ENCODE results near the gene RASGRF1.
"Not testable (repeated sequence)": the region's sequence is repeated elsewhere in the genome, so short reads cannot be mapped to it uniquely, and the experiment has no call there.

RASGRF1 gene

DNA sequence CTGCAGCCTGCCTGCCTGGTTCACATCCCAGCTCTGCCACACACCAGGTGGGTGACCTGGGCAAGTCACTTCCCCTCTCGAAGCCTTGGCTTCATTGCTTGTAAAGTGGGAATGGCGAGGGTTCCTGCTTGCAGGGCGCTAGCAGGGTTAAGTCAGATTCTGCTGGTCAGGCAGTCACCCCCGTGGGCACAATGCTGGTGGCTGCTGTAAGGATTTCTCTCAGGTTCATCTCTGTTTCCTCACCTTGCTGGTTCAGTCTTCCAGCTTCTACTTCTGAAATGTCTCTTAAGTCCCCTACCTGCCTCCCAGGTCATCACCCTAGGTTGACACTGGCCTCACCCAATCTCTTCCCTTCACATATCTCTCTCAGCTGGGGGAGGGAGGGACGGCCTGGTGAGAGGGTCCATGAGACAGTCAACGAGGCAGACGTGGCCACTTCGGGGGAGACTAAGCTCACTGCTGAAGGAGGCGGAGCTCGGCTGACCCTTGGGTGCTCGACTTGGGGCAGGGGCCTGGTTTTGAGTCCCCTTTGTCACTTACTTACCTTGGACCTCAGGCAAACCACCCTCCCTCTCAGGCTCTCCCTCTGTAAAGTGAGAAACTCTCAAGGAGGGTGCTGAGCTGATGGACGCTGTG lies 157.3 kb downstream of the RASGRF1 start:
- DNase-seq (ENCODE audit: low read depth, low spot score): no peak

DNA sequence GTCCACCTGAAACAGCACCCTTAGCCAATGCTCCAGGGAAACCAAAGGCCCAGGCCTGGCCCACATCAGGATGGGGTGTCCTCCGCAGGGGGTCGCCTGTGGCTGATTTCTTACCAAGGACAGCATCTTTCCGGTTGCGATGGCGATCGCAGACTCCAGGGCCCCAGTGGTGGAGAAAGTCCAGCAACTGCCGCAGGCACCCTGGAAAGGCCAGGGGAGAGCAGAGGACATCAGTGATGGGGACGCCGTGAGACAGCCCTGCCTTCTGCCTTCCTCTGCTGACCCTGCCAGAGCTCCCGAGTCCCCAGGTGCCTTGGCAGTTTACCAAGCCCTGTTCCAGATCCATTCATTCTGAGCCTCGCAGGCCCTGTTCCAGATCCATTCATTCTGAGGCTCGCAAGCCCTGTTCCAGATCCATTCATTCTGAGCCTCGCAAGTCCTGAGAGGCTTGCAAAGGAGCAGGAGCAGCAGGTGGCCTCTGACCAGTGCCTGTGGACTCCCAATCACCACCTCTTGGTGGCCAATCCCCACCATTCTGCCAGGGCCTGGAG lies 158.2 kb downstream of the RASGRF1 start:
- no peak for DNase-seq (ENCODE audit: low read depth, low spot score)

DNA sequence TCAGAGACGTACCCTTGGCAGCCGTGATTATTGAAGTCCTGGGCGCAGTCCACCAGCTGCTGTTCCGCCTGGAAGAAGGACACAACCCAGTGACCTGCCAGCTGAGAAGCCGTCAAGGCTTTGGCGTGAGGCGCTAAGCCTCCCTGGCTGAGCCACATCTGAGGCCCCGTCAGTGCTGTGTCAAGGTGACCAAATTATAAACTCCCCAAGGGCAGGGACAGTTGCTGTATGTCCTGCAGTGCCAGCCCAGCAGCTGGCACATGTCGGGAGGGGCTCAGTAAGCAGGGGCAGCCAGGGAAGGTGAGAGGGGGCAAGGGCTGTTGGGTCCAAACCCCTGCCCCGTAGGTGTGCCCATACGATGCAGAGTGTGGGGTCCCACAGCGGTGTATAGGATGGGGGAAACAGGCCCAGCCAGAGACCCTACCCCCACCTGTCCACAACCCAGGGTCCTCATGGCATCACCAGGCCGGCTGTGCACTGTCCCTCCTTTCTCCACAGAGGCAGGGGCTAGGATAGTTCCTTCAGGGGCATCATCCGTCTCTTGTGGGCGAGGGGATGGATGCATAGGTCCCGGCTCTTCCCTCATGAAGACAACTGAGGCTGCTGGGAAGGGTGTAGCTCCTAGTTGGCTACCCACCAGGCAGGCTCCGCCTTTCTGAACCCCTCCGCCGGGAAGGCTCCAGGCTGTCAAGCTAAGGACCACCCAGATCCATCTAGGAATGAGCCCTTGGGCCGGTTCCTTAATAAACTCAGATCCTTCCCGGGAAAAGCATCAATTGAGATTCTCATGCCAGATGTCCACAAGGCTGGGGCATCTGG lies 158.9 kb downstream of the RASGRF1 start:
- DNase-seq (ENCODE audit: low read depth, low spot score): no peak

DNA sequence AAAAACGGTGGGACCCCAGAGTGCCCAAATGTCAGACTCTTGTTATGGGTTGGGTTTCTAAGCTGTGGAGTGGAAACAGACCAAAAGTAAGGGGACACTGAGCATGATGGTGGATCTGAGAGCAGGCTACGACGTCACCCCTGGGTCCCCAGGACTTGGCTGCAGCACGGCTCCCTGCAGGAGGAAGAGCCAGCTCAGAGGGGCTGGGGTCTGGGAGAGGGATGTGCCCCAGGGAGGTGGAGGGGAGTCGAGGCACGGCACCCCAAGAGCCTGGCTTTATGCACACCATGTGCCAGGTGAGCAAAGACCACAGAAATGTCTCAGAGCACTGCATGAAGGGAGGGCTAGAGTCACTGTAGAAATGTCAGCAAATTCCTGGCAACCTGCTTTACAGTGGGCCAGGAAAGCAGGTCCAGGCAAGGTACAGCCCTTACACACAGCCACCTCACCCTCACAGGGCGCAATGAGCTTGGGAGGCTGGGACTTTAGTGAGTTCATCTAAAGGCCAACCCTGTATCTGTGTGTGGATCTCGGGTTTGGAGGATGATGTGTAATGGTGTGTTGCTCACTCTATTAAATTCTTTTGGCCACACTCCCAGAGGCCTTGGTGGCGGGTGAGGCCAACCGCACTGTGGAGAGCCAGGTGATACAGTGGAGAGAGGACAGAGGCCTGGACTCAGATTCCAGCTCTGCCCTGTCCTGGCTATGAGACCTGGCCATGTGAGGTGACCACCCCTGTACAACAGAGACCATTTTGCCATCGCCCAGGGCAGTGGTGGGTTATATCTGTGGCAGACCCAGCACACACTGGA lies 159.8 kb downstream of the RASGRF1 start:
- DNase-seq (ENCODE audit: low read depth, low spot score): no peak

DNA sequence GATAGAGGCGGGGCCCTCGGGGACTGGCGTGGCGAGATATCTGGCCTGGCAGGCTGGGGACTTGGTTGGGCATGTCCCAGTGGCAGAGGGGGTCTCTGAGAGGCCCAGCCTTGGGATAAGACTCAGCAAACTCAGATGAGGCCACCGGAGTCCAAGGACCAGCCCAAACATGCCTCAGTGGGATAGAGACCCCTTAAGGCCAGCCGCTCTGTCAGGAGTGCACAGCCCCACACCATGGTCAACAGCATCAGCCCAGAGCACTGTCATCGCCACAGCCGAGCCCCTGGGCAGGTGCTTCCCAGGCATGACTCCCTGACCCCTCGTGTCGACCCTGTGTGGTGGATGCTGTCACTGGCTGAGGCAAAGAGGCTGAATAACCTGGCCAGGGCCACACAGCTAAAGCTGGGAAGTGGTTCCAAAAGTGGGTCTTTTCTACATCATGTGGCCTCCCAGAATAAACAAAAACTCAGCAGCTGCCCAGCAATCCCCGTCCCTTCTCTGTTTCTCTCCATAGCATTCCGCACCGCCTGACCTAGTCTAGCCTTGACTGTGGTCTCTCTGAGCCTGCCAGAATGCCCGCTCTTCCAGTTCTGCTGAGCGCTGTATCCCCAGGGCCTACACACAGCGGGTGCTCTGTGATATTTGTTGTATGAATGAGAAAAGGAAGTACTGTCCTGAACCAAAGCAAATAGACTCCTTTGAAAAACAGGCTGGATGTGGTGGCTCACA lies 160.9 kb downstream of the RASGRF1 start:
- DNase-seq (ENCODE audit: low read depth, low spot score): no peak

DNA sequence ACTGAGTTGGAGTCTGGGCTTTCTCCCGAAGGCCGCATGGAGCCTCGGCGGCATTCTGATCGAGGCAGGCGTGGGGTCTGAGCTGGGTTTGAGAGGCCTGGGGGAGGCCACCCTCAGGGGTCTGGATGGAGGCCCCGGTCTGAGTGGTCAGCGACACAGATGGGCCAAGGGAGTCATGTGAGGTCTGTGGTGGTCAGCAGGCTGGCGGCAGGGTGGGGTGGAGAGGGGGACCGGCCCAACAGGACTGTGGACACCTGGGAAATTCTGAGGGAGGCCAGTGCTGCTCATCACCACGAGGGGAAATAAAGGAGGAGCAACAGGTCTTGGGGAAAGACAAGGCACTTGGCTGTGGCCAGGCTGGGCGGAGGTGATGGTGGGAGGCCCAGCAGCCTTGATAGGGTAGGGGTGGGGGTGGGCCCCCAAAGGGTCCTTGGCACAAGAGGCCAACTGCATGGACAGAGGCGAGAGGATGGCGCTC lies 161.9 kb downstream of the RASGRF1 start:
- DNase-seq (ENCODE audit: low read depth, low spot score): no peak

DNA sequence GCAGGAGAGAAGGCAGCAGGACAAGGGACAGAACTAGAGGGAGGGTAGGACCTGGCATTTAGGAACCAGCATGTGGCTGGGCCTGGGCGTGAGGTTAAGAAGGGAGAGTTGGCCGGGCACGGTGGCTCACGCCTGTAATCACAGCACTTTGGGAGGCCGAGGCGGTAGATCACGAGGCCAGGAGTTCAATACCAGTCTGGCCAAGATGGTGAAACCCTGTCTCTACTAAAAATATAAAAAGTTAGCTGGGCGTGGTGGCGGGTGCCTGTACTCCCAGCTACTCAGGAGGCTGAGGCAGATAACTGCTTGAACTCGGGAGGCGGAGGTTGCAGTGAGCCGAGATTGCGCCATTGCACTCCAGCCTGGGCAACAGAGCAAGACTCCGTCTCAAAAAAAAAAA lies 162.4 kb downstream of the RASGRF1 start:
- not testable (repeated sequence) for DNase-seq (ENCODE audit: low read depth, low spot score)

DNA sequence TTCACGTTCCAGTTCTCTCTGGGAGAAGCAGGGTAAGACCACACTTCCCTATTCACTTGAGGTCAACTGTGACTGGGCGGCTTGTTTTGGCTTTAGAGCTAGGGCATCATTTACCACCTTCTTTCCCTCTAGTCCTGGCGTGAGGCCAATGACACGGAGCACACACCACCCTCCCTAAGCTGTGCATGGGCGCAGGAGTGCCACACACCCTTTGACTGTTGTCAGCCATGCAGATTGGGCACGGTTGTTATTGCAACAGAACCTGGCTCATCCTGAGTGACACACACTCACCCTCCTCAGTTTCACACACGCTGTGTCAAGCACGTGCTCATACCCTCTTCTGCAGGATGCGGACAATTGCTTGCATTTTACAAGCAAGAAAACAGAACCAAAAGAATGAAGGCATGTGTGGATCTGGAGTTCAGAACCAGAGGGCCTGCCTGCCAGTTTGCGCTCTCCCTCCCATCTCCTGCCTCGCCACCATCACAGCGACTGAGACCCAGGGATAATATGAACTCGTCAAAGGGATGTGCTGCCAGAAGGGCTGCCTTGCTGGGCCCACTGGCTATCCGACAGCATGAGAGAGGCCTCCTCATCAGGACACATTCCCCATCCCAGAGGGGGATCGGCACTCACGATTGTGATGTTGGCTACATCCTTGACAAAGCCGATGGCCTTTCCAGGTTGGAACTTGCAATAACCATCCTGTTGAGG lies 163.3 kb downstream of the RASGRF1 start:
- no peak for DNase-seq (ENCODE audit: low read depth, low spot score)

DNA sequence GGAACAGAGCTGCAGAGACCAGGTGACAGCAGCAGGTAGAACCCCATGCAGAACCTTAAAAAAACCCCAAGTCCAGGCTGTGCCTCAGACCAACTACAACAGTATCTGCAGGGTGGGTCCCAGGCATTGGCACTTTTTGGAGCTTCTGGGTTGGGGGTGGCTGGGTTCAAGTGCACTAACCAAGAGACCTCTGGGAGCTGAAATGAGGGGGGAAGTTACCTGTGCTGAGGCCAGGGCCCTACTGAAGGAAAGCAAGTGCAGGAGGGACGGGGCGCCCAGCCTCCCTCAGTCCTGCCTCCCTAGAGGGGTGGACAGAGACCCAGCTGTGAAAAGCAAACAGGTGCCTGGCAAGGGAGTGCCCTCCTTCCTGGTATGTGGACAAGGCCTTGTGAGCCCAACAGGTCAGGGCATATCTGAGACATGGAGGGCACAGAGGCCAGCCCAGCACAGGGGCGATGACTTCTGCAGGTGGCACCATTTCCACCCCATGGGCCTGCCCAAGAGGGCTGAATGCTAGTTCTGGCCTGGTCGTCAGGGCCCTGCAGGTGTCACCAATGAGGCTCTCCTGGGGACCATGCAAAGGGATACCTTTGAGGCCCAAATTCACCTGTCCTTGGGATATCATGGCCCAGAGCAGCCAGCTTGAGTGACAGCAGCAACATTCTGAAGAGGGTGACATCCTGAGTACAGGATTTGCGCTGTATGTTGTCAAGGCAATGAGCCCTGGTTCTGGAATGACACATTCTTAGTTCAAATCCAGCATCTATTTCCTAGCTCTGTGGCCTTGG lies 164.4 kb downstream of the RASGRF1 start:
- no peak for DNase-seq (ENCODE audit: low read depth, low spot score)

DNA sequence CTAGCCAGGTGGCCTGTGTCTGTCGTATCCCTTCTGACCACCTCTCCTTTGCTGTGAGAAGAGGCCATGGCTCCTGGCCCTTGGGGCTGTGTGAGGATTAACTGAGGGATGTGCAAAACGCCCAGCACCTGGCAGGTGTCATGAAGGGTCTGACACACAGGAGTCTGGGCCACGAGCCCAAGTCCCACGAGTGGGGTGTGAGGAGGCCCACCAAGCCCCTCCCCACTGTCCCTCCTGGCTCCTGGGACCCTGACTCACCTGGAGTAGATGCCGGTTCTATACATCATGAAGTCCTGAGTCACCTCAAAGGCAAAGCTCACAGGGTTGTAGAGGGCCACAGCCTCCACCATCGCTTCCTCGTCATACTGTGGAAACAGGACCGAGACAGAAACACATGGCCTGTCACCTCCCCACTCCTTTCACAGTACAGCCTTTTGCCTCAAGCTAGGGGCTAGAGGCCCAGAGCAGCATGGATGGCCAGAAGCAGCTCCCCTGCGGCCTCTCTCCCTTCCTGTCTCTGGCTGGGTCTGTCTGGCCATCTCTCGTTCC lies 165.4 kb downstream of the RASGRF1 start:
- DNase-seq (ENCODE audit: low read depth, low spot score): no peak

DNA sequence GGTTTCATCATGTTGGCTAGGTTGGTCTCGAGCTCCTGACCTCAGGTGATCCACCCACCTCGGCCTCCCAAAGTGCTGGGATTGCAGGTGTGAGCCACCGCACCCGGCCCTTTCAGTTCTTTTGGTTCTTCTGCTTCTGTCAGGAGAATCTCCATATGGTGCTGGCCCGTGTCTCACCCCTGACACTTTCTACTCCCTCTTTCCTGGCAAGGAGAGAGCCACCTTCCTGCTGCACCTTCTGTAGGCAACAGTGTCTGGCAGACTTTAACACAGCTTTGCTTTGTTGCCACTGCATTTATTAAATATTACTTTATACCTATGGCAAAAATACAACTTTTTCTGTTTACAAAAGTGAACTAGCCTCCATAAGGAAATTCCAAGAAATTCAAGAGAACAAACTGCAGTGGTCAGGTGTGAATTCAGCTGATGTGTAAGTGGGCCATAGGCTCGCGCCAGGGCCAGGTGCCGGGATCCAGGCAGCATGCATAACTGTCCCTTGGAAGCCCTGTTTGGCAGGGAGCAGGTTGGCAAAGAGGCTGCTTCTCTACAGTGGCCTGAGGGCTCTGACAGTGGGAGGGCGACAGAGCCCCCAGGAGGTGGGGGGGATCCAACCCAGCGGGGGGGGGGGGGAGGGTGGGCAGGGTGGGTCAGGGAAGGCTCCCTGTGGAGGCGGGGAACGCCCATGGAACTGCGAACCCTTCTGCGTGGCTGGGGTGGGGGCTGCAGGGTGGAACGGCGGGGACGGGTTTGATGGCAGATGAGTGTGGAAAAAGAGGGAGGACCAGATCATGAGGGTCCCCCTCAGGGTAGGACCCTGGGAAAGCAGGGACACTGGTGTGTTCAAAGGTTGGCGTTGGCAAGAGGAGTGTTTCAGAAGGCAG lies 166.9 kb downstream of the RASGRF1 start:
- DNase-seq (ENCODE audit: low read depth, low spot score): no peak

DNA sequence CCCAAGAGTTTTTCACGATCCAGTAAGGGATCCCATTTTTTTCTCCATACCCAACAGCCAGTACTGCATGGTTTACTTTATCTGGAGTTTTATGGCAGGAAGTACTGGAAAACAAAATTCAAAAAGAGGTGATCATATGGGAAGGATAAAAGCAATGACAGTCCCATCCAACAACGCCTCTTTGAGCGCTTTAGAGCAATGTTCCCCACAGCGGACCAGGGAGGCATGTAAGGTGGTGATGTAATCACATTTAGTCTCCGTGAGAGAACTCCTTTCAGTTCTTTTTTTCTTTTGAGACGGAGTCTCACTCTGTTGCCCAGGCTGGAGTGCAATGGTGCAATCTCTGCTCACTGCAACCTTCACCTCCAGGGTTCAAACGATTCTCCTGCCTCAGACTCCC lies 167.6 kb downstream of the RASGRF1 start:
- DNase-seq (ENCODE audit: low read depth, low spot score): no peak

DNA sequence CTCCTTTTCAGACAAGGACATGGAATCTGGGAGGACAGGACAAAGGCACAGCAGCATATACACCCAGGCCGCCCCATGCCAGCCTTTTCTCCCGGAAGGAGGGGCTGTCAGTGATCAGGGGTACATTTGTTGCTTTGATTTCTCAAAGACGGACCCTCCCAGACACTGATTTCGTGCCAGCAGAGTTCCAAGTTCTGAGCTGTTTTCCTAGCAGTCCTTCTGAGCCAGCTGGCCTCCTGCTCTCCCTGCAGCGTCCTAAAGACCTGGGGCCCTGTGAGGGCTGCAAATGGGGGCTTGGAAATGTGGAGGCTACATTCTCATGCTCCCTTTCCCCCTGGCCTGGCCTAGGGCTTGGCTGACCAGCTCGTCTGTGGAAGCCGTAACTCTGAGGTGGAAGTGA lies 168.1 kb downstream of the RASGRF1 start:
- no peak for DNase-seq (ENCODE audit: low read depth, low spot score)

DNA sequence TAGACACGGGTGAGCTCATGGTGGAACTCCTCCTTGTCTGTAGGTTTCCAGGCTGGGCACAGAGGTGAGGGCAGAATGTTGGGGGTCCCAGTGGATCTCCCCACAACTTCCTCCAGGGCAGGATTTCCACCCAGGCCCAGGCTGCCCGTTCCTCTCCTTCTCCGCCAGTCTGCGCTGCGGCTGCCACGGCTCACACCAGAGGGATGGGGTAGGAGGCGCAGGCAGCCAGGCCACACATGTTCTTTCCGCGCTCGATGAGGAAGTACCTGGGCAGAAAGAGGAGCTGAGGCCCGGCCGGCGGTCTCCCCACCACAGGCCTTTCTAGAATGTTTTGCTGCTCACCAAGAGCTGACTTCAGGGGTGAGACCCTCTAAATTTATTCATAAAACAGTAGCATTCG lies 168.6 kb downstream of the RASGRF1 start:
- no peak for DNase-seq (ENCODE audit: low read depth, low spot score)

DNA sequence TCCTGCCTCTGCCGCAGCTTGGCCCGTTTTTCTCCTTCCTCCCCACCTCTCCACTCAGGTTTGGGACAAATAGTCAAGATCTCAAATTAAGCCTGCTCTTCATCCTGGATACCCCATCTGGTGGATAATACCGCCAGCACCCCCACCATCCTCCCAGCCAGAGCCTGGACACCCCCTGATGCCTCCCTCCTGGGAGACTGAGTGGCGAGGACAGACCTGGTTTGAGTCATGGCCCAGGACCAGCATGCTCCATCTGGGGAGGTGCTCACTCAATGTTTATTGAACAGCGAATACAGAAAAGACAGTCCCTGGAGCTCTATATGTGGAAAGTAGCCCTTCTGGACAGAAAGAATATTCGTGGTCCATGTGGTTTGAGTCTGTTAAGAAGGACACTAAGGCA lies 169.1 kb downstream of the RASGRF1 start:
- no peak for DNase-seq (ENCODE audit: low read depth, low spot score)

DNA sequence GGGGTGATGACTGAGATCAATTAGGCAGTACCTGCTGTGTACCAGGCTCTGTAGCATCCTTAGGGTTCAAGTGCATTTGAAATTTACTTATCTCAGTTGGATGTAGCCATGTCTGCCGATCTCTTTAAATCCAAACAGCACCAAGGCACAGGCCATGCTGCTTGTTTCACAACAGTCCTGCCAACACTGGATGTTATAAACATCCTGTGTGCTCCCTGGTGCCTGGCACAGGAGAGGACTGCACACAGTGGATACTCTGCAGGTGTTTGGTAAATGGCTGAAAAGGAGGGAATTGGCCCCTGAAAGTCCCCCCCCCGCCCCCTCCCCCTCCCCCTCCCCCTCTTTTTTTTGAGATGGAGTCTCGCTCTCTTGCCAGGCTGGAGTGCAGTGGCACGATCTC lies 172.7 kb downstream of the RASGRF1 start:
- no peak for DNase-seq (ENCODE audit: low read depth, low spot score)

DNA sequence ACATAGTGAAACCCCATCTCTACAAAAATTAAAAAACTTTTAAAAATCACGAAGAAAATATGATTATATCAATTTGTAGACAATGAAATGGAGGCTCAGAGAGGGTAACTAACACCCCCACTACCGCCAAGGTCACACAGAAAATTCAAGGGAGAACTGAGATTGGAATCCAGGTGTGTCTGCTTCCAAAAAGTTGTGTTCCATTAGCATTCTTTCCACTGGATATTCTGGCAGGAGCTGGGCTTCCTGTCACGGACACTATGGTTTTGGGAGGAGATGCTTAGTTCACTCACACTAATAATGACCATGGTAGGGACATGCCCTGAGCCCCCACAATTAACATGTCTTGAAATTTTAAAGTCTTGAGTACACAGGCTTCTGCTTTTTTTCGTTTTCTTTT lies 174.5 kb downstream of the RASGRF1 start:
- no peak for DNase-seq (ENCODE audit: low read depth, low spot score)

DNA sequence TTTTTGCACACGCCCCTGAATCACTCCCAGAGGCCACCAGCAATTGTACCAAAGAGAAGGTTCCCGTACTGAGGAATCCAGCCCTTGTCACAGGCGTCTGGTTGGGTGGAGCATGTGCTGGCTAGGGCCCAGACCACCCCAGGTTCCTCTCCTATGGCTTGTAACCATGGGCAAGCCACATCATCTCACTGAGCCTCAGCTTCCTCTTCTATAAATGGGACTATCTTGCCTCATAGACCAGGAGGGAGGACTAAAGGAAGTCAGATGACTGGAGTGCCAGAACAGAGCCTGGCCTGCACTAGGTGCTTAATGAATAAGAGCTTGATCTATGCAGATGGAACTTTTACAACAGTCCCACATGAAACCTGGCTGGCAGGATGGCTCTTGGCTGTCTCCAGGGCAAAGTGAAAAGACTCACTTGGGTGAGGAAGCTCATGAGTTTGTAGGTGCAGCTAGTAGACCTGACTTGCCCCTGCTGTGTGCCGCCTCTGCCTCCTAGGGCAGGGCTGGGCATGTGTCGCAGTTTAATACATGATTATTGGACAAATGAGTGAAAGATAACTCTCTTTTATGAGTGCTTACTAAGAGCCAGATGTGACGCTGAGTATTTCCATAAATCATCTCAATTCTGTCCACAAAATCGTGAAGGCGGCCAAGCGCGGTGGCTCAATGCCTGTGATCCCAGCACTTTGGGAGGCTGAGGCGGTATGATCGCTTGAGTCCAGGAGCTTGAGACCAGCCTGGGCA lies 175.1 kb downstream of the RASGRF1 start:
- no peak for DNase-seq (ENCODE audit: low read depth, low spot score)

Measured in activated naive CD8-positive, alpha-beta T cell treated with anti-CD3 and anti-CD28 coated beads, Interleukin-2, amount 50 U/mL, for 16 hours (primary cell).